ENCODE results near the gene PYGB.

- TF ChIP-seq CTCF (IDR thresholded peaks at IDR 0.05) (no peak), POLR2AphosphoS5 (IDR thresholded peaks at IDR 0.05; ENCODE audit: insufficient read depth in 1 of 2, low read depth in 1 of 2) (no peak), POLR2A (IDR thresholded peaks at IDR 0.05) (no peak)
These were observed 31.5 kb upstream of the PYGB start for GRCh38 chr20:25216199-25216945.
